HG03442 (cell line): ENCODE data around the gene SMU1.
A peak's percentile ranks its signal among the peaks of the same experiment; 100 is the strongest.

Experiments used
- ATAC-seq: cut with Tn5 transposase; IDR thresholded peaks from one replicate; pipeline ENCODE4 v1.9.1; 2021; ENCODE audit warnings: mild to moderate bottlenecking, moderate library complexity; ENCODE audit not compliant: unreplicated experiment

The SMU1 gene

GRCh38 chr9:33076046-33077004 is at the start of gene SMU1:
TSS of gene SMU1 (minus strand) at chr9:33076674. CDS start at chr9:33076608, 66 bp downstream.
- ATAC-seq, result peak; percentile 99

GRCh38 chr9:33125461-33125860 is 49.0 kb upstream of the SMU1 start:
- ATAC-seq, result no peak

- ATAC-seq, result peak; percentile 55
Observed at GRCh38 chr9:33124751-33125381, 48.4 kb upstream of the SMU1 start.

GRCh38 chr9:33124046-33124445 is 47.6 kb upstream of the SMU1 start:
- no peak for ATAC-seq

- no peak for ATAC-seq
Observed at GRCh38 chr9:33123407-33124031, 47.0 kb upstream of the SMU1 start.

GRCh38 chr9:33120620-33121019 is 44.1 kb upstream of the SMU1 start:
- ATAC-seq, result no peak

- no peak for ATAC-seq
Observed at GRCh38 chr9:33117796-33118195, 41.3 kb upstream of the SMU1 start.

GRCh38 chr9:33117306-33117705 is 40.8 kb upstream of the SMU1 start:
- no peak for ATAC-seq

GRCh38 chr9:33116860-33117259 is 40.4 kb upstream of the SMU1 start:
- ATAC-seq, result peak; percentile 60

- no peak for ATAC-seq
Observed at GRCh38 chr9:33114746-33115145, 38.3 kb upstream of the SMU1 start.

- ATAC-seq, result no peak
Observed at GRCh38 chr9:33113799-33114547, 37.5 kb upstream of the SMU1 start.

GRCh38 chr9:33112094-33112493 is 35.6 kb upstream of the SMU1 start:
- ATAC-seq, result no peak

GRCh38 chr9:33111631-33112030 is 35.2 kb upstream of the SMU1 start:
- no peak for ATAC-seq

- ATAC-seq, result no peak
Observed at GRCh38 chr9:33110686-33111085, 34.2 kb upstream of the SMU1 start.

GRCh38 chr9:33109850-33110595 is 33.5 kb upstream of the SMU1 start:
- ATAC-seq, result no peak

GRCh38 chr9:33109097-33109496 is 32.6 kb upstream of the SMU1 start:
- no peak for ATAC-seq

GRCh38 chr9:33108472-33108871 is 32.0 kb upstream of the SMU1 start:
- ATAC-seq, result no peak

GRCh38 chr9:33107762-33108161 is 31.3 kb upstream of the SMU1 start:
- ATAC-seq, result no peak

- no peak for ATAC-seq
Observed at GRCh38 chr9:33106827-33107621, 30.6 kb upstream of the SMU1 start.
